NK-92 (cell line): ENCODE data around the gene SAMMSON.

Experiments
- DNase-seq: peaks from one replicate; lab custom pipeline; 2025; ENCODE audit not compliant: unreplicated experiment; lab: John Stamatoyannopoulos, UW

SAMMSON gene

GRCh38 chr3:69999140-70000027 is at the start of gene SAMMSON:
SAMMSON (plus strand) TSS chr3:69999733.
- no peak for DNase-seq

- DNase-seq, result no peak
Measured at GRCh38 chr3:69951616-69952015, 47.9 kb upstream of the SAMMSON start.

GRCh38 chr3:69959581-69959980 is 40.0 kb upstream of the SAMMSON start:
- DNase-seq, result no peak

GRCh38 chr3:69961706-69962439 is 37.7 kb upstream of the SAMMSON start:
- no peak for DNase-seq

- no peak for DNase-seq
Measured at GRCh38 chr3:69963643-69964042, 35.9 kb upstream of the SAMMSON start.

- DNase-seq, result no peak
Measured at GRCh38 chr3:69967156-69967555, 32.4 kb upstream of the SAMMSON start.

GRCh38 chr3:69970827-69971226 is 28.7 kb upstream of the SAMMSON start:
- no peak for DNase-seq

- DNase-seq, result no peak
Measured at GRCh38 chr3:69972672-69973071, 26.9 kb upstream of the SAMMSON start.

GRCh38 chr3:69976021-69976420 is 23.5 kb upstream of the SAMMSON start:
- no peak for DNase-seq

GRCh38 chr3:69983546-69984265 is 15.8 kb upstream of the SAMMSON start:
- DNase-seq, result no peak

- no peak for DNase-seq
Measured at GRCh38 chr3:69985266-69985665, 14.3 kb upstream of the SAMMSON start.

- DNase-seq, result no peak
Measured at GRCh38 chr3:69986419-69986818, 13.1 kb upstream of the SAMMSON start.

GRCh38 chr3:69987833-69988232 is 11.7 kb upstream of the SAMMSON start:
- no peak for DNase-seq

GRCh38 chr3:69993757-69994156 is 5.8 kb upstream of the SAMMSON start:
- DNase-seq, result no peak

- DNase-seq, result no peak
Measured at GRCh38 chr3:69994919-69995318, 4.6 kb upstream of the SAMMSON start.

- DNase-seq, result no peak
Measured at GRCh38 chr3:69997631-69998307, 1.8 kb upstream of the SAMMSON start.

- DNase-seq, result no peak
Measured at GRCh38 chr3:69998759-69999139, 784 bp upstream of the SAMMSON start.

GRCh38 chr3:70000028-70000410 is 486 bp downstream of the SAMMSON start:
- DNase-seq, result no peak

- DNase-seq, result no peak
Measured at GRCh38 chr3:70000563-70001081, 1.1 kb downstream of the SAMMSON start.

GRCh38 chr3:70003119-70003518 is 3.6 kb downstream of the SAMMSON start:
- DNase-seq, result no peak

- no peak for DNase-seq
Measured at GRCh38 chr3:70006089-70006488, 6.6 kb downstream of the SAMMSON start.
